PC-3 (cell line): ENCODE measurements around the gene LYG2. TPM values are rescaled to one million over a fixed set of nuclear protein-coding genes. Genes with fewer than 3 reads are reported as not detected.

Source experiments
- ATAC-seq: fragments of 200-7000 bp; cut with Tn5 transposase; 2 replicates; pipeline ENCODE4 v1.9.1; 2020; ENCODE audit warnings: mild to moderate bottlenecking, moderate library complexity
- BruUV-seq: library from RNA; stranded (reverse); fragments of 400-500 nt; replicated peaks from 2 replicates; lab custom pipeline; 2021; lab: Mats Ljungman, UMichigan
- CTCF ChIA-PET: fragments of 300-600 bp; sonication (Branson Sonifier 250); formaldehyde crosslinking; loops from one replicate; lab custom pipeline; 2022; ENCODE audit warnings: antibody characterized with exemption; lab: Charles Lee
- POLR2A ChIA-PET: fragments of 300-600 bp; sonication (Branson Sonifier 250); formaldehyde crosslinking; loops from one replicate; lab custom pipeline; 2022; ENCODE audit warnings: antibody characterized with exemption; ENCODE audit not compliant: unreplicated experiment; lab: Charles Lee
- DNase-seq: peaks from one replicate; pipeline ENCODE4 v3.0.0-alpha.2; 2015
- H2AFZ ChIP-seq: fragments of 300-600 bp; sonication (generic); 2 replicates; pipeline ENCODE4 v1.6.0; 2016; ENCODE audit warnings: antibody characterized with exemption, low read length
- H3F3A ChIP-seq: fragments of 300-600 bp; sonication (generic); one replicate; pipeline ENCODE4 v1.6.0; 2017; ENCODE audit warnings: antibody characterized with exemption, low read length, control low read depth, mild to moderate bottlenecking; ENCODE audit not compliant: unreplicated experiment
- H3K27ac ChIP-seq: fragments of 300-600 bp; sonication (generic); 2 replicates; pipeline ENCODE4 v1.5.1; 2016; ENCODE audit warnings: mild to moderate bottlenecking, low read length
- H3K27me3 ChIP-seq: fragments of 300-600 bp; sonication (generic); 2 replicates; pipeline ENCODE4 v1.6.1; 2016; ENCODE audit warnings: low read length, mixed read lengths
- H3K36me3 ChIP-seq: fragments of 300-600 bp; sonication (generic); 2 replicates; pipeline ENCODE4 v1.6.1; 2016; ENCODE audit warnings: low read depth, mixed run types, low read length, mixed read lengths
- H3K4me1 ChIP-seq: fragments of 300-600 bp; sonication (generic); 2 replicates; pipeline ENCODE4 v1.5.1; 2016; ENCODE audit warnings: low read length; ENCODE audit not compliant: insufficient read depth
- H3K4me2 ChIP-seq: fragments of 300-600 bp; sonication (generic); 2 replicates; pipeline ENCODE4 v1.6.0; 2016; ENCODE audit warnings: low read length
- H3K4me3 ChIP-seq: fragments of 300-600 bp; sonication (generic); 2 replicates; pipeline ENCODE4 v1.5.1; 2016; ENCODE audit warnings: mild to moderate bottlenecking, low read length, mixed read lengths
- H3K79me2 ChIP-seq: fragments of 300-600 bp; sonication (generic); 2 replicates; pipeline ENCODE4 v1.6.1; 2017; ENCODE audit warnings: low read length, mixed read lengths
- H3K9ac ChIP-seq: fragments of 300-600 bp; sonication (generic); 2 replicates; pipeline ENCODE4 v1.6.0; 2016; ENCODE audit warnings: mild to moderate bottlenecking, low read length
- H3K9me2 ChIP-seq: fragments of 300-600 bp; sonication (generic); replicated peaks from 2 replicates; pipeline ENCODE4 v1.6.1; 2016; ENCODE audit warnings: mixed run types, low read length, mixed read lengths
- H3K9me3 ChIP-seq: fragments of 300-600 bp; sonication (generic); 2 replicates; pipeline ENCODE4 v1.6.1; 2016; ENCODE audit warnings: low read length, mixed read lengths
- H4K20me1 ChIP-seq: fragments of 300-600 bp; sonication (generic); 2 replicates; pipeline ENCODE4 v1.6.1; 2016; ENCODE audit warnings: low read length, mixed read lengths
- EZH2 ChIP-seq: fragments of 300-600 bp; sonication (generic); IDR thresholded peaks from one replicate; pipeline ENCODE4 v1.6.1; 2017; ENCODE audit warnings: antibody characterized with exemption, mild to moderate bottlenecking, low read length; ENCODE audit not compliant: unreplicated experiment
- EZH2phosphoT487 ChIP-seq: fragments of 300-600 bp; sonication (generic); IDR thresholded peaks from 2 replicates; pipeline ENCODE4 v1.6.1; 2018; ENCODE audit warnings: mild to moderate bottlenecking, antibody characterized with exemption, low read length, borderline replicate concordance
- intact Hi-C: fragments of 100-400 bp; cut with micrococcal nuclease; formaldehyde crosslinking; loops from 2 replicates; pipeline ENCODE4 v1.9.0; 2023
- total RNA-seq: library from RNA; depleted of rRNA; stranded (reverse); fragments of >200 nt; gene quantifications from 2 replicates; pipeline ENCODE4 v1.2.3, GENCODE V29; 2014
- TF ChIP-seq, protein P1 (sequence below): fragments of 300-600 bp; sonication (generic); conservative IDR thresholded peaks from 2 replicates; pipeline ENCODE4 v1.5.1; 2017; ENCODE audit warnings: antibody characterized with exemption, low read depth, mild to moderate bottlenecking, low read length

The LYG2 gene
- total RNA-seq, 1 experiment from 2014 or later = not detected

DNA sequence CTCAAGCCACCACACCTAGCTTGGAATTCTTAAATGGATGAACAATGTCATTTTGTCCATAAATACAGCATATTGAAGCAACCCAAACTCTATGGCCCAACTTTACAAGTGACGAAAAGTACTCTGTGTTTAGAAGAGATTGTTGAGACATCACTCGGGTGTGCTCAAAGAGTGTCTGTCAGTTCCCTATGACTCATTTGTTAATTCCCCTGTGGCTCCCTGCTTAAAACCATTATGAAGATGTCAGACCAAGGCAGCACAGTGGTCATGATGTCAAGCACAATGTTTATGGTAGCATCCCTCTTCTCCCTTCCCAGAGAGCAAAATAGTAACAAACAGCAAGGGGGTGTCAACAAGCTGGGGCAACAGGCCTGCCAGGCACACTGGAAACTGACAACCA lies 42.5 kb upstream of the LYG2 start:
- POLR2A ChIA-PET = no interaction called here
- TF ChIP-seq, protein P1, sequence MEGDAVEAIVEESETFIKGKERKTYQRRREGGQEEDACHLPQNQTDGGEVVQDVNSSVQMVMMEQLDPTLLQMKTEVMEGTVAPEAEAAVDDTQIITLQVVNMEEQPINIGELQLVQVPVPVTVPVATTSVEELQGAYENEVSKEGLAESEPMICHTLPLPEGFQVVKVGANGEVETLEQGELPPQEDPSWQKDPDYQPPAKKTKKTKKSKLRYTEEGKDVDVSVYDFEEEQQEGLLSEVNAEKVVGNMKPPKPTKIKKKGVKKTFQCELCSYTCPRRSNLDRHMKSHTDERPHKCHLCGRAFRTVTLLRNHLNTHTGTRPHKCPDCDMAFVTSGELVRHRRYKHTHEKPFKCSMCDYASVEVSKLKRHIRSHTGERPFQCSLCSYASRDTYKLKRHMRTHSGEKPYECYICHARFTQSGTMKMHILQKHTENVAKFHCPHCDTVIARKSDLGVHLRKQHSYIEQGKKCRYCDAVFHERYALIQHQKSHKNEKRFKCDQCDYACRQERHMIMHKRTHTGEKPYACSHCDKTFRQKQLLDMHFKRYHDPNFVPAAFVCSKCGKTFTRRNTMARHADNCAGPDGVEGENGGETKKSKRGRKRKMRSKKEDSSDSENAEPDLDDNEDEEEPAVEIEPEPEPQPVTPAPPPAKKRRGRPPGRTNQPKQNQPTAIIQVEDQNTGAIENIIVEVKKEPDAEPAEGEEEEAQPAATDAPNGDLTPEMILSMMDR = no peak
- TF ChIP-seq EZH2 (no peak), EZH2phosphoT487 (no peak)
- CTCF ChIA-PET = no interaction called here

DNA sequence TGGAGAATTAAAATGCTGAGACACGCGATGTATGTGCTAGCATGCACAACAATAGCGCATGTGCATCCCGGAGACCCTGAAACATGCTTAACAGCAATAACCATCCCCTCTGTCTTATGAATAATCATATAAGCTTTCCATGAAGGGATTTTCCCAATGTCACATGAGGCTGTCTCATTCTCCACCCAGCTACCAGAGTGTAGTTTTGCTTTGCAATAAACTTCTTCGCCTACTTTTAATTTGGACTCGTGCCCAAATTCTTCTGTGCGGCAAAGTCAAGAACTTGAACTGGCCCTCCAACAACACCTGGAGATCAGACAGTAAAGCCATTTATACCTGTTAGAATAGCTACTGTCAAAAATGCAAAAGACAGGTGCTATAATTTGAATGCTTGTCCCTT lies 30.1 kb upstream of the LYG2 start:
- Histone ChIP-seq H3K4me2 (no peak overlapping the region), H3F3A (no peaks in the 10 kb centered on the region), H3K4me1 (no peaks in the 10 kb centered on the region), H4K20me1 (no peaks in the 10 kb centered on the region), H3K4me3 (no peak overlapping the region), H3K9me3 (no peaks in the 10 kb centered on the region), H3K79me2 (no peaks in the 10 kb centered on the region), H3K27ac (no peak overlapping the region), H3K9ac (no peak overlapping the region), H3K36me3 (no peaks in the 10 kb centered on the region), H2AFZ (no peak overlapping the region), H3K9me2 (no peaks in the 10 kb centered on the region), H3K27me3 (no peaks in the 10 kb centered on the region)
- DNase-seq (no peak), ATAC-seq (no peak)
- TF ChIP-seq, protein P1 = no peak
- TF ChIP-seq EZH2 = no peak
- TF ChIP-seq EZH2phosphoT487 = no peak
- ChIA-PET CTCF (no interaction called here), POLR2A (no interaction called here)
- intact Hi-C loops = no loop called here
- no TSS peak for BruUV-seq

More for the DNA sequence above, 42.5 kb upstream of the LYG2 start:
- Histone ChIP-seq H3K36me3 (no peaks in the 10 kb centered on the region), H3F3A (no peaks in the 10 kb centered on the region), H4K20me1 (no peaks in the 10 kb centered on the region), H3K4me2 (no peak overlapping the region), H3K4me1 (no peaks in the 10 kb centered on the region), H3K9me2 (no peaks in the 10 kb centered on the region), H3K4me3 (no peak overlapping the region), H2AFZ (no peak overlapping the region), H3K9me3 (no peaks in the 10 kb centered on the region), H3K27ac (no peak overlapping the region), H3K9ac (no peak overlapping the region), H3K79me2 (no peaks in the 10 kb centered on the region), H3K27me3 (no peaks in the 10 kb centered on the region)
- intact Hi-C loops = no loop called here
- ATAC-seq (no peak), DNase-seq (no peak)
- no TSS peak for BruUV-seq

DNA sequence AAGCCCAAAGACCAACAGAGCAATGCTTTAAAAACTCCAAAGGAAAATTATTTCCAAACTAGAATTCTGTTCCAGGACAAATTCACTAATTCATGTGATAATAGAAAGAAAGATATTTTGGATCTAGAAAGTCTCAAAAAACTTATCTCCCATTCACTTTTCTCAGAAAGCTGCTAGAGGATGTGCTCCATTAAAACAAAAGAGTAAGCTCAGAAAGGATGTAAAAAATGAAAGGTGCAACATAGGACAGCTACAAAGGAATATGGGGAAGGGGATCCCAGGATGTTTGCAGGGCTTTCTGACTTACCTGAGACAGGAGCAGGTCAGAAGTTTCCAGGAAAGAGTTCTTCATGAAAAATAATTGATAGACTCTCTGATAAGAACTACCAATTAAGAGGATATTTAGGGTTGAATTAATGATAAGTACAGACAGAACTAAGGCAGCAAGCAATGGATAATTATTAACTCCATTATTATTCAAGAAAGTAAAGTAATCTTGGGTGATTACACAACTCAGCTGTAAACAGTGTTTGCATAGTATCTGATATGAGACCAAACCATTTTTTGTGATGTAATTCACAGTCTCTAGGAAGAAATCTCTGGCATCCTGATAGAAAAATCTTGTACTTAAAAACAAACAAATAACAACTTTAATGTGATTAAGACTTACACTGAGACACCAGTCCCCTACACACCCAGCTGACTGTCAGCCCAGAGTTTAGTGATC lies 24.7 kb upstream of the LYG2 start:
- Histone ChIP-seq H3K79me2 (no peaks in the 10 kb centered on the region), H3K36me3 (no peaks in the 10 kb centered on the region), H3K9me3 (no peaks in the 10 kb centered on the region), H3F3A (no peaks in the 10 kb centered on the region), H3K4me2 (no peak overlapping the region), H3K27ac (no peak overlapping the region), H4K20me1 (no peaks in the 10 kb centered on the region), H3K4me1 (peaks cover 8% of the 10 kb centered on the region; the same call in 1 of the 2 replicates), H3K9me2 (no peaks in the 10 kb centered on the region), H3K27me3 (no peaks in the 10 kb centered on the region), H3K9ac (no peak overlapping the region), H3K4me3 (no peak overlapping the region), H2AFZ (no peak overlapping the region)
- TF ChIP-seq, protein P1 = no peak
- no peak for TF ChIP-seq EZH2phosphoT487
- TF ChIP-seq EZH2 = no peak
- no TSS peak for BruUV-seq
- intact Hi-C loops = no loop called here
- POLR2A ChIA-PET = no interaction called here
- DNase-seq (no peak), ATAC-seq (no peak)
- CTCF ChIA-PET = no interaction called here
